ENCODE results near the gene TRIM31.

DNA sequence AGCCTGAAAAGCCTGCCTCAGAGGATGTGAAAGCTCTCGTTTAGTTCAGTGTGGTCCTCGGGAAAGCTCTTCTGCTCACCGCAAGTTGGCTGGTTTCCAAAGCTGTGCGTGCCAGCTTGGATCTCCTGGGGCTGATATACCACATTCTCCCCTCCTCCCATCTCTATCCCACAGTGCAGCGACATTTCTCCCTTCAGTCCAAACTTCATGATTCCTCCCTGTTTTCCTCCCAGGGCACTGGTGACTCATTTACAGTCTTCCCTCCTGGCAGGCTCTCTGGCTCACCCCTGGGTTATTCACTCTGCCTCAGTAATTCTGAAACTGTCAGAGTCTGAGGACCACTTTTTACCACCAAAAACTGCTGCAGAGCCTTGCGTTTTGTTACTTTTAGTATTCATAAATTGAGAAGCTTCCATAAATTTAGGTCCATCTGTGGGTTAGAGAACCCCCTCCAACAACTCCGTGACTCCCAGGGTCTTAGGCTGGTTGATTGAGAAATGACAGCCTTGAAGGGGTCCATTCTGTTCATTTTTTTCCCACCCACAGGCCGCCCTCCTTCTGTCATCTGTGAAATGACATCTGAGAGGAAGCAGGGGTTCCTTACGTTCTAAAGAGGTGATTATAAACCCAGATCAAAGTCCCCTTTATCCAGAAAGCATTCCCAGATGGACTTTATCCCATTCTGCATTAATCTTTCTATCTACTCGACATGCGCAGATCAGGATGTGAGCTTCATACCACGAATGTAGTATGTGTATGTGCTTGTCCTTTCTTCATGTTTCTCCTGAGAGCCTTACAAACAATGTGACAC is 42.0 kb upstream of the TRIM31 start:
- TF ChIP-seq, protein P1, sequence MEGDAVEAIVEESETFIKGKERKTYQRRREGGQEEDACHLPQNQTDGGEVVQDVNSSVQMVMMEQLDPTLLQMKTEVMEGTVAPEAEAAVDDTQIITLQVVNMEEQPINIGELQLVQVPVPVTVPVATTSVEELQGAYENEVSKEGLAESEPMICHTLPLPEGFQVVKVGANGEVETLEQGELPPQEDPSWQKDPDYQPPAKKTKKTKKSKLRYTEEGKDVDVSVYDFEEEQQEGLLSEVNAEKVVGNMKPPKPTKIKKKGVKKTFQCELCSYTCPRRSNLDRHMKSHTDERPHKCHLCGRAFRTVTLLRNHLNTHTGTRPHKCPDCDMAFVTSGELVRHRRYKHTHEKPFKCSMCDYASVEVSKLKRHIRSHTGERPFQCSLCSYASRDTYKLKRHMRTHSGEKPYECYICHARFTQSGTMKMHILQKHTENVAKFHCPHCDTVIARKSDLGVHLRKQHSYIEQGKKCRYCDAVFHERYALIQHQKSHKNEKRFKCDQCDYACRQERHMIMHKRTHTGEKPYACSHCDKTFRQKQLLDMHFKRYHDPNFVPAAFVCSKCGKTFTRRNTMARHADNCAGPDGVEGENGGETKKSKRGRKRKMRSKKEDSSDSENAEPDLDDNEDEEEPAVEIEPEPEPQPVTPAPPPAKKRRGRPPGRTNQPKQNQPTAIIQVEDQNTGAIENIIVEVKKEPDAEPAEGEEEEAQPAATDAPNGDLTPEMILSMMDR (conservative IDR thresholded peaks at IDR 0.05; ENCODE audit: low read depth, low read length): no peak
- TF ChIP-seq EZH2 (IDR thresholded peaks at IDR 0.05; ENCODE audit: borderline replicate concordance, low read depth, low read length, poor library complexity, severe bottlenecking): no peak
